CD4-positive, CD25-positive, alpha-beta regulatory T cell (primary cell): ENCODE measurements around the gene GMNN. TPM values are rescaled to one million over a fixed set of nuclear protein-coding genes. Genes with fewer than 3 reads are reported as not detected.
"Not testable (repeated sequence)": the region's sequence is repeated elsewhere in the genome, so short reads cannot be mapped to it uniquely, and the experiment has no call there.

Source experiments
- ATAC-seq, 2 donors: fragments of 150-1000 bp; cut with Tn5 transposase; one replicate each; pipeline ENCODE4 v1.10.0; 2021; ENCODE audit warnings: low read depth in 2 of 2, moderate number of reproducible peaks in 2 of 2, moderate library complexity in 1 of 2
- DNase-seq, 3 donors: peaks; one replicate each; pipeline versions ENCODE4 v3.0.0 to v3.0.0-alpha.2; 2012 to 2022; ENCODE audit warnings: mixed read lengths in 1 of 3
- H3K27ac ChIP-seq: one replicate; pipeline ENCODE4 v1.7.0; 2013; ENCODE audit warnings: mild to moderate bottlenecking, low read length; ENCODE audit not compliant: insufficient read depth, poor library complexity, severe bottlenecking
- H3K27me3 ChIP-seq: one replicate; pipeline ENCODE4 v1.7.0; 2013; ENCODE audit warnings: low read length; ENCODE audit not compliant: control insufficient read depth, insufficient read depth
- H3K36me3 ChIP-seq: one replicate; pipeline ENCODE4 v1.7.0; 2013; ENCODE audit warnings: mild to moderate bottlenecking, low read length, moderate library complexity; ENCODE audit not compliant: control insufficient read depth, insufficient read depth
- H3K4me1 ChIP-seq: 2 replicates; pipeline ENCODE4 v1.7.0; 2013; ENCODE audit warnings: mild to moderate bottlenecking, low read length; ENCODE audit not compliant: insufficient read depth, control insufficient read depth, poor library complexity, severe bottlenecking
- H3K4me3 ChIP-seq: one replicate; pipeline ENCODE4 v1.7.0; 2013; ENCODE audit warnings: low read depth, mild to moderate bottlenecking, low read length, moderate library complexity
- H3K9me3 ChIP-seq, 2 experiments: 1 replicate in 1 of 2; 2 replicates in 1 of 2; pipeline ENCODE4 v1.7.0; 2013; ENCODE audit warnings: low read length in 2 of 2, mild to moderate bottlenecking in 1 of 2, moderate library complexity in 1 of 2; ENCODE audit not compliant: control insufficient read depth in 2 of 2
- H3K27ac Mint-ChIP-seq, 3 donors: one replicate each; pipeline ENCODE4 v1.8.0; 2020 to 2022; ENCODE audit warnings: mild to moderate bottlenecking in 3 of 3, mixed read lengths in 3 of 3, moderate library complexity in 2 of 3
- H3K27me3 Mint-ChIP-seq: one replicate; pipeline ENCODE4 v1.8.0; 2022; ENCODE audit warnings: mild to moderate bottlenecking, mixed read lengths
- H3K36me3 Mint-ChIP-seq: one replicate; pipeline ENCODE4 v1.8.0; 2020; ENCODE audit warnings: mixed read lengths
- H3K4me1 Mint-ChIP-seq, 4 donors: one replicate each; pipeline ENCODE4 v1.8.0; 2020 to 2022; ENCODE audit warnings: mixed read lengths in 4 of 4, mild to moderate bottlenecking in 1 of 4
- H3K4me3 Mint-ChIP-seq, 4 donors: one replicate each; pipeline ENCODE4 v1.8.0; 2020 to 2022; ENCODE audit warnings: mild to moderate bottlenecking in 4 of 4, mixed read lengths in 4 of 4, moderate library complexity in 3 of 4
- H3K9me3 Mint-ChIP-seq, 7 donors: one replicate each; pipeline ENCODE4 v1.8.0; 2020 to 2022; ENCODE audit warnings: mixed read lengths in 7 of 7, mild to moderate bottlenecking in 3 of 7, moderate library complexity in 2 of 7
- polyA plus RNA-seq, 4 donors: library from polyadenylated mRNA; unstranded; fragments of 300-500 nt; fragmentation: Illumina TruSeq; gene quantifications; one replicate each; pipeline ENCODE4 v1.2.3, GENCODE V29; 2021
- total RNA-seq: library from RNA; stranded (reverse); gene quantifications from one replicate; pipeline ENCODE4 v1.2.3, GENCODE V29; 2022

The GMNN gene
- total and polyA plus RNA-seq, 5 donors from 2014 or later: 9.1 to 28.3 (median 12.3) TPM

DNA sequence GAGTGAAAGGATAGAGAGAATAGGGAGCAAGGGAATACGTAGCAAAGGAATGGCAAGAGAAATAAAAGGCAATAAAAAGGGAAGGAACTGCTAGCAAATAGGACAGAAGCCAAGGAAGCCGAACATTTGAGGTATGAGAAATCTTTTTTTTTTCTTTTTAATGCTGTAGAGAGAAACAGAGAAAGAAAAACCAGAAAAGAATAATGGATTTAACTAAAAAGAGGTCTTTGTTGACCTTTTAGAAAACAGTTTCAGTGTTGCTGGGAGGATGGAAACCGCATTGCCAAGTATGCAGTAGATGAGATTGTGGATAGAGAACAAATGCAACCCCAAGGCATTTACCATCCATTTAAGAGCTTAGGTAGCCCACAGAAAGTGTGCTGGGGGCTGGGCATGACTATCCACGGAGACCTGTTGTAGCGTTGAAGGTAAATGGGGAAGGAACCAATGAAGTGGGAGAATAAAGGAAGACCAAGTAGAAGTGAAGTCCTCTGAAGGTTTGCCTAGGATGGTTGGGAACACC lies 32.5 kb upstream of the GMNN start:
- H3K4me3 ChIP-seq: no peak overlapping the region
- H3K36me3 ChIP-seq: no peaks in the 10 kb centered on the region
- Mint-ChIP-seq H3K36me3 (no peaks in the 10 kb centered on the region), H3K4me3 (no peak overlapping the region), H3K27ac (no peak overlapping the region), H3K9me3 (peaks cover 0 to 8% (median 1%) of the 10 kb centered on the region in 7 donors), H3K27me3 (peaks cover 8% of the 10 kb centered on the region), H3K4me1 (peaks cover 0 to 9% (median 2%) of the 10 kb centered on the region in 4 donors)
- no peaks in the 10 kb centered on the region for H3K27me3 ChIP-seq
- no peak overlapping the region for H3K27ac ChIP-seq
- no peak for ATAC-seq
- no peaks in the 10 kb centered on the region for H3K4me1 ChIP-seq
- no peaks in the 10 kb centered on the region for H3K9me3 ChIP-seq
- DNase-seq: no peak

DNA sequence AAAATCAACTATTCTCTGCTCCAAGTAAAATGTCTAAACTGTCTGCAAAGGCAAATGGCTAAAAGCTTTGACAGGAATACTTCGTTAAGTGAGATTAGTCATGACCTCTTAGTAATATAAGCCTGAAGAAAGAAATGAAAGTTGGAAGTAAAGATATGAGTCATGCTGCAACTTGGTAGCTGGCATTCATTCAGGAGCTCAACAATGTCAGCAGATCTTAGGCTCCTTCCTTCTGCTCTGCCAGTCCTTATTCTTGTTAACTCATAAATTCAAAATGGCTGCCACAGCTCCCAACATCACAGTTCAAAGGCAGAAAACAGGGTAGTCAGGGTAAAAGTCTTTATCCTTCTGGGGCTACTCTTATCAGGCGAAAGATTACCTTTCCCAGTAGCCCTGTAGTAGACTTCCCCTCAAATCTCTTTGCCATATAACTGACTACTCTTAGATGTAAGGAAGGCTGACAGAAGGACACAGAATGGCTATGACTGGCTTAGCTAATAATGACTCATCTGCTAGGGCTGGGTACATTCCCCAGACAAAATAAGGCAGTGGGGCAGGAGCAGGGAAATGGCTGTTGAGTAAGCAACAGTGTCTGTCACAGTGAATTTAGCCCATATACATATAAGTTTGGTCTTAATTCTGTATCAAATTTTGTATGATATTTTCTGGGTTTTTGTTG lies 31.3 kb upstream of the GMNN start:
- Histone ChIP-seq H3K4me1 (no peaks in the 10 kb centered on the region), H3K27me3 (no peaks in the 10 kb centered on the region), H3K27ac (no peak overlapping the region), H3K36me3 (no peaks in the 10 kb centered on the region), H3K9me3 (no peaks in the 10 kb centered on the region), H3K4me3 (no peak overlapping the region)
- Mint-ChIP-seq H3K27me3 (peaks cover 8% of the 10 kb centered on the region), H3K36me3 (no peaks in the 10 kb centered on the region), H3K4me1 (peaks cover 0 to 9% (median 2%) of the 10 kb centered on the region in 4 donors), H3K4me3 (no peak overlapping the region), H3K27ac (no peak overlapping the region), H3K9me3 (peaks cover 0 to 8% (median 1%) of the 10 kb centered on the region in 7 donors)
- ATAC-seq: peak; percentile 39 to 55
- DNase-seq: peak in 1 of 3 donors; percentile 43

DNA sequence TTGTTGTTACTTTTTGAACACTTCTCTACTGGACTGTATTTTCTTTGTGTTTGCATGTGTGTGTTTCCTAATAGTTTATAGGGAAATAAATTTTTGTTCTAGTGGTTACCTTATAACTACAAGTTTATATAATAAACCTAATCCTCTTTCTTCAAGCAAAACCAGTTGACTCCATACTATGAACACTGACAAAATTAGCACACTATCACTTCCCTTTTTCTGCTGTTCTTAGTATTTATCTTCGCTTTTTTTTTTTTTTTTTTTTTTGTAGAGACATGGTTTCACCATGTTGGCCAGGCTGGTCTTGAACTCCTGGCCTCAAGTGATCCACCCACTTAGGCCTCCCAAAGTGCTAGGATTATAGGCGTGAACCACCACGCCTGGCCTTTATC lies 30.8 kb upstream of the GMNN start:
- DNase-seq (no peak), ATAC-seq (no peak)
- Mint-ChIP-seq H3K4me1 (peaks cover 0 to 9% (median 2%) of the 10 kb centered on the region in 4 donors), H3K27ac (no peak overlapping the region), H3K4me3 (no peak overlapping the region), H3K36me3 (no peaks in the 10 kb centered on the region), H3K27me3 (peaks cover 11% of the 10 kb centered on the region), H3K9me3 (peaks cover 0 to 8% (median 1%) of the 10 kb centered on the region in 7 donors)
- no peaks in the 10 kb centered on the region for H3K36me3 ChIP-seq
- H3K27me3 ChIP-seq: no peaks in the 10 kb centered on the region
- H3K4me3 ChIP-seq: no peak overlapping the region
- no peaks in the 10 kb centered on the region for H3K4me1 ChIP-seq
- no peaks in the 10 kb centered on the region for H3K9me3 ChIP-seq
- H3K27ac ChIP-seq: no peak overlapping the region

DNA sequence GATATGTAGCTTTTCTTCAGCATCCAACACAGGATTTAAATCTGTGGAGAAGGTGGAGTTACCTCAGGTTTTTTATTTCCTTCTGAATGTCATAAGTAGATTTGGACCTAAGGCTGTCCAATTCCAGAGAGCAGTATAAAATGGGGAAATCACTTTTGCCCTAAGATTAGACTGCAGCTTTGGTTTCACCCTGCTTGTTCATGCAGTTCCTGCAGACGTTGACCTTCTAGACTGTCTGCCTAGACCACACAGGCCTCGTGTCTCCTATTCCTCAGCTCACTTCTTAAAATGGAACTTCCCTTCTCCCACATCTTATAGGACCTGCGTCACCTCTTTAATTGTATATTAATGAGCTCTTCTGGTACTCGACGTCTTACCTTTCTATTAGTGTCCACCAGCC lies 29.8 kb upstream of the GMNN start:
- Histone ChIP-seq H3K27me3 (no peaks in the 10 kb centered on the region), H3K4me3 (no peak overlapping the region), H3K36me3 (no peaks in the 10 kb centered on the region), H3K9me3 (no peaks in the 10 kb centered on the region), H3K4me1 (no peaks in the 10 kb centered on the region), H3K27ac (no peak overlapping the region)
- no peak overlapping the region for H3K4me3 Mint-ChIP-seq
- DNase-seq (no peak), ATAC-seq (peak in 1 of 2 donors; percentile 10)
- H3K27me3 Mint-ChIP-seq: peaks cover 13% of the 10 kb centered on the region
- peaks cover 0 to 6% (median 1%) of the 10 kb centered on the region in 7 donors for H3K9me3 Mint-ChIP-seq
- H3K36me3 Mint-ChIP-seq: no peaks in the 10 kb centered on the region
- H3K27ac Mint-ChIP-seq: no peak overlapping the region
- H3K4me1 Mint-ChIP-seq: peaks cover 0 to 9% (median 2%) of the 10 kb centered on the region in 4 donors

DNA sequence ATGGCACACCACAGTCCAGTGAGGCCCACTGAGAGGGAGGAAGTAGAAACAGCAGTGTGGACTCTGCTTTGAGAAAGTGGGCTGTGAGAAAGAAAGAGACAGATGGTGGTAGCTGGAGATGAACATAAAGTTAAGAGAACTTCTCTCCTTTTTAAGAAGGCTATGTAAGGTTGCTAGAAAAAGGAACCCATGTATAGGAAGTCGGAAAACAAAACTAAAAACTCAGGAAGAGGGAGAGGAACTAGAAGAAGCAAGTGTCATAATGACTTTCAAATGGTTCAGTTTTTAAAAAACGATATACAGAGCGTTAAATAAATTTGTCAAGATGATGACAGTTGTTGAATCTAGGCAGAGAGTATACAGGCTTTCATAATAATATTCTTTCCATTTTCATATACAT lies 25.4 kb upstream of the GMNN start:
- no peak overlapping the region for H3K27ac ChIP-seq
- H3K4me3 ChIP-seq: no peak overlapping the region
- H3K9me3 ChIP-seq: no peaks in the 10 kb centered on the region
- Mint-ChIP-seq H3K27me3 (peaks cover 24% of the 10 kb centered on the region), H3K27ac (no peak overlapping the region), H3K9me3 (peaks cover 0 to 7% (median 2%) of the 10 kb centered on the region in 7 donors), H3K4me3 (no peak overlapping the region), H3K4me1 (no peaks in the 10 kb centered on the region), H3K36me3 (no peaks in the 10 kb centered on the region)
- H3K27me3 ChIP-seq: peaks cover 2% of the 10 kb centered on the region
- H3K4me1 ChIP-seq: no peaks in the 10 kb centered on the region
- no peak for DNase-seq
- no peak for ATAC-seq
- H3K36me3 ChIP-seq: no peaks in the 10 kb centered on the region

DNA sequence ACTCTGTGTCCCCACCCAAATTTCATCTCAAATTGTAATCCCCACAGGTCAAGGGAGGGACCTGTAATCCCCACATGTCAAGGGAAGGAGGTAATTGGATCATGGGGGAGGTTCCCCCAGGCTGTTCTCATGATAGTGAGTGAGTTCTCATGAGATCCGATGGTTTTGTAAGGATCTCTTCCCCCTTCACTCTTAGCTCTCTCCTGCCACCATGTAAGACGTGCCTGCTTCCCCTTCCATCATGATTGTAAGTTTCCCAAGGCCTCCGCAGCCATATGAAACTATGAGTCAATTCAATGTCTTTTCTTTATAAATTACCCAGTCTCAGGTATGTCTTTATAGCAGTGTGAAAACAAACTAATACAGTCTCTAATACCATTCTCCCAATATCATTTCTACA lies 23.9 kb upstream of the GMNN start:
- not testable (repeated sequence) for H3K36me3 ChIP-seq, H3K27me3 ChIP-seq, H3K36me3 Mint-ChIP-seq, H3K4me3 ChIP-seq, H3K4me3 Mint-ChIP-seq, DNase-seq, H3K4me1 Mint-ChIP-seq, H3K9me3 Mint-ChIP-seq, ATAC-seq, H3K9me3 ChIP-seq, H3K27ac Mint-ChIP-seq, H3K4me1 ChIP-seq, H3K27ac ChIP-seq
- peaks cover 27% of the 10 kb centered on the region for H3K27me3 Mint-ChIP-seq

DNA sequence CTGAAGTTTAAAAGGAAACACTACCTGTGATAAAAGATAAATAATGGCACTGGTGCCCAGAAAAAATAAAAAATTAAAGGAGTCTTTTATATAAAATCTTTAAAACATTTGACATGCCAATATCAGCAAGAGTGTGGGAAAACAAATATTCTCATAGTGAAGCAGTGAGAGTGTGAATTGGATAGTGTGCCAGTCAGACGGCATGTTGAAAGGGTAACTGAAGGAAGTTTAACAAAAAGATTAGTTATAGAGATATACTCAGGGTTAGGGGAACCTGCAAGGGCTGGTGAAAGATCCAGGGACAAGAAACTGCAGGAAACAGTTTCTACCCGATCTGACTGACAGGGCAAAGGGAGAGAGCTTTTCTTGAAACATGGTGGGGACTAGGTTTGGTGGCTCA lies 22.2 kb upstream of the GMNN start:
- Mint-ChIP-seq H3K4me1 (no peaks in the 10 kb centered on the region), H3K36me3 (no peaks in the 10 kb centered on the region), H3K4me3 (no peak overlapping the region), H3K9me3 (peaks cover 0 to 7% (median 3%) of the 10 kb centered on the region in 7 donors), H3K27me3 (peaks cover 27% of the 10 kb centered on the region), H3K27ac (no peak overlapping the region)
- Histone ChIP-seq H3K27ac (no peak overlapping the region), H3K36me3 (no peaks in the 10 kb centered on the region), H3K4me3 (no peak overlapping the region), H3K4me1 (no peaks in the 10 kb centered on the region), H3K9me3 (no peaks in the 10 kb centered on the region), H3K27me3 (peaks cover 2% of the 10 kb centered on the region)
- DNase-seq: no peak
- ATAC-seq: no peak

DNA sequence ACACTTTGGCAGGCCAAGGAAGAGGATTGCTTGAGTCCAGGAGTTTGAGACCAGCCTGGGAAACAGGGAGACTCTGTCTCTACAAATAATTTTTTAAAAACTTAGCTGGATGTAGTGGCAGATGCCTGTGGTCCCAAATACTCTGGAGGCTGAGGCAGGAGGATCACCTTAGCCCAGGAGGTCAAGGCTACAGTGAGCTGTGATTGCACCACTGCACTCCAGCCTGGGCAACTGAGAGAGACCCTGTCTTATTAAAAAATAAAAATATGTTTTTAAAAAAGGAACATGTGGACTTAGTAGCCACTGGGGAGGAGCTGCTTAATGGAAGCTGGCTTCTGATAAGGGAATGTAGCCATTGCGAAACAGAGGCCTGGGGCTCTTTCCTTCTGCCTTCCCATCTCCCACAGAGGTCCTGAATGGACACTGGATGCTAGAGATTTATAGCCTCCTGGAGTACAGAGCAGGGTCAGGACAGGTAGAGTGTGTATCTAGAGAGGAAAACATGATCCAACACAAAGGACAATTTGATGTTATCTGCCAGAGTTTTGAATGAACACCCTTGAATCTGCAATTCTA lies 21.7 kb upstream of the GMNN start:
- no peaks in the 10 kb centered on the region for H3K9me3 ChIP-seq
- H3K36me3 Mint-ChIP-seq: no peaks in the 10 kb centered on the region
- H3K4me1 ChIP-seq: no peaks in the 10 kb centered on the region
- no peak overlapping the region for H3K27ac Mint-ChIP-seq
- peaks cover 27% of the 10 kb centered on the region for H3K27me3 Mint-ChIP-seq
- peaks cover 2% of the 10 kb centered on the region for H3K27me3 ChIP-seq
- peaks cover 0 to 7% (median 3%) of the 10 kb centered on the region in 7 donors for H3K9me3 Mint-ChIP-seq
- no peak overlapping the region for H3K4me3 Mint-ChIP-seq
- no peak overlapping the region for H3K4me3 ChIP-seq
- no peak overlapping the region for H3K27ac ChIP-seq
- no peaks in the 10 kb centered on the region for H3K4me1 Mint-ChIP-seq
- H3K36me3 ChIP-seq: no peaks in the 10 kb centered on the region
- DNase-seq: no peak
- no peak for ATAC-seq
